22Rv1 (cell line): Measurements from ENCODE around the gene GFAP.

ENCODE experiments used
- H3K27ac ChIP-seq: fragments of 450-650 bp; 2 replicates; pipeline ENCODE4 v1.5.1; 2017
- CTCF ChIP-seq: fragments of 450-650 bp; IDR thresholded peaks from 2 replicates; pipeline ENCODE4 v1.5.1; 2017; ENCODE audit warnings: mild to moderate bottlenecking
- ZFX ChIP-seq: fragments of 450-650 bp; IDR thresholded peaks from 2 replicates; pipeline ENCODE4 v1.6.1; 2017; ENCODE audit warnings: antibody characterized with exemption, borderline replicate concordance

Gene GFAP

GRCh38 chr17:44919411-44919810 is 4.1 kb upstream of the GFAP start:
- H3K27ac ChIP-seq = no peak overlapping the region
- no peak for TF ChIP-seq ZFX
- no peak for TF ChIP-seq CTCF

- no peak overlapping the region for H3K27ac ChIP-seq
- TF ChIP-seq CTCF = no peak
- no peak for TF ChIP-seq ZFX
Observed at GRCh38 chr17:44918006-44918405, 2.7 kb upstream of the GFAP start.

GRCh38 chr17:44917456-44917855 is 2.2 kb upstream of the GFAP start:
- H3K27ac ChIP-seq = no peak overlapping the region
- TF ChIP-seq CTCF (no peak), ZFX (no peak)

- no peak for TF ChIP-seq ZFX
- no peak for TF ChIP-seq CTCF
- no peak overlapping the region for H3K27ac ChIP-seq
Observed at GRCh38 chr17:44916781-44917241, 1.5 kb upstream of the GFAP start.

GRCh38 chr17:44915862-44916780 is 821 bp upstream of the GFAP start:
- TF ChIP-seq CTCF = no peak
- TF ChIP-seq ZFX = no peak
- no peak overlapping the region for H3K27ac ChIP-seq

GRCh38 chr17:44914698-44915271 is 515 bp downstream of the GFAP start:
- no peak for TF ChIP-seq ZFX
- no peak for TF ChIP-seq CTCF
- no peak overlapping the region for H3K27ac ChIP-seq

- no peak overlapping the region for H3K27ac ChIP-seq
- no peak for TF ChIP-seq CTCF
- no peak for TF ChIP-seq ZFX
Observed at GRCh38 chr17:44914148-44914547, 1.2 kb downstream of the GFAP start.
